ENCODE results near the gene JAZF1.

The JAZF1 gene

DNA sequence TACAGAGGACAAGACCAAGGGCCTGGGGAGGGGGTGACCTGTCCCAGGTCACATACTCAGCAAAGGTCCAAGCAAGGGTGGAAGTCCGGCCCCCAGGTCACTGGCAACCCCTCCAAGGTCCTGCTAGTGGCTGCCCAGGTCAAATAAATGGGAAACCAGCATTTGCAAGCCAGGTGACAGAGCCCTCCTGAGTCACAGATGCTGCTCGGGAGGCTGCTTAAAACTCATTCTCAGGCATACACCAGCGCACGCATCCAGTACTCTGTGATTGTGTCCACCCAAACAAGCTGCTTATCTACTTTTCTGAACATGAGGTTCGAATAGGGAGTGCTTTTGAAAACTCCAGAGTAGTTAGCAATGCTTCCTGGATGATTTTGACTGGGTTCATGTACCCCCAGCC lies 310.0 kb downstream of the JAZF1 start:
- H3K36me3 ChIP-seq: peaks cover 4% of the 10 kb centered on the region
- no peak for TF ChIP-seq CTCF (IDR thresholded peaks at IDR 0.05)

GRCh38 chr7:27869056-27869455 lies 311.5 kb downstream of the JAZF1 start:
- TF ChIP-seq CTCF (IDR thresholded peaks at IDR 0.05): no peak
- no peaks in the 10 kb centered on the region for H3K27me3 ChIP-seq

More for the DNA sequence above, 310.0 kb downstream of the JAZF1 start:
- Histone ChIP-seq H3K4me3 (ENCODE audit: low read depth in 1 of 2, low read length in 1 of 2) (no peak overlapping the region), H3K4me1 (ENCODE audit: control insufficient read depth in 1 of 2, insufficient read depth in 1 of 2, low read depth in 1 of 2, low read length in 1 of 2) (no peaks in the 10 kb centered on the region), H3K27ac (no peak overlapping the region), H3K9me3 (no peaks in the 10 kb centered on the region), H3K27me3 (no peaks in the 10 kb centered on the region)

DNA sequence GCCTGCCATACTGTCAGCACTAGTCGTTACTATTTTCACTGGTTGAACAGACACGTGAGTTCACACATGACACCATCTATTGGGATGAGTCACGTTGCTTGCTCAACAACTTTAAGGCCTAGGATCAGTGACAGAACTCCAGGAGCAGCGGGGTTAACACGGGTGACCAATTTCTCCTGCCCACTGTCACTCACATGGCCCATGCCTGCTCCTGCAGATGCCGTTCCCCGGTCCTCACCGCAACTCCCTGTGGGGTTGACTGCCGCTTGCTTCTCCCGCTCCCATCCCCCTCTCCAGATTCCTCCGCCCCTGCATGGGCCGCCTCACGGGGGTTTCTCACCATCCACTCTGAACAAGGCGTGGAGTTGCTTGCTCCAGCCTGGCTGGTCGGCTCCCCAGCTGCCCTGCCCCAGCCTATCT lies 312.5 kb downstream of the JAZF1 start:
- H3K36me3 ChIP-seq: peaks cover 4% of the 10 kb centered on the region
- H3K4me1 ChIP-seq (ENCODE audit: control insufficient read depth in 1 of 2, insufficient read depth in 1 of 2, low read depth in 1 of 2, low read length in 1 of 2): no peaks in the 10 kb centered on the region
- no peak overlapping the region for H3K27ac ChIP-seq
- H3K9me3 ChIP-seq: no peaks in the 10 kb centered on the region
- no peak for TF ChIP-seq CTCF (IDR thresholded peaks at IDR 0.05)
- no peaks in the 10 kb centered on the region for H3K27me3 ChIP-seq
- no peak overlapping the region for H3K4me3 ChIP-seq (ENCODE audit: low read depth in 1 of 2, low read length in 1 of 2)

More at GRCh38 chr7:27869056-27869455, 311.5 kb downstream of the JAZF1 start:
- Histone ChIP-seq H3K27ac (no peak overlapping the region), H3K36me3 (peaks cover 4% of the 10 kb centered on the region), H3K4me1 (ENCODE audit: control insufficient read depth in 1 of 2, insufficient read depth in 1 of 2, low read depth in 1 of 2, low read length in 1 of 2) (no peaks in the 10 kb centered on the region), H3K9me3 (no peaks in the 10 kb centered on the region), H3K4me3 (ENCODE audit: low read depth in 1 of 2, low read length in 1 of 2) (no peak overlapping the region)

DNA sequence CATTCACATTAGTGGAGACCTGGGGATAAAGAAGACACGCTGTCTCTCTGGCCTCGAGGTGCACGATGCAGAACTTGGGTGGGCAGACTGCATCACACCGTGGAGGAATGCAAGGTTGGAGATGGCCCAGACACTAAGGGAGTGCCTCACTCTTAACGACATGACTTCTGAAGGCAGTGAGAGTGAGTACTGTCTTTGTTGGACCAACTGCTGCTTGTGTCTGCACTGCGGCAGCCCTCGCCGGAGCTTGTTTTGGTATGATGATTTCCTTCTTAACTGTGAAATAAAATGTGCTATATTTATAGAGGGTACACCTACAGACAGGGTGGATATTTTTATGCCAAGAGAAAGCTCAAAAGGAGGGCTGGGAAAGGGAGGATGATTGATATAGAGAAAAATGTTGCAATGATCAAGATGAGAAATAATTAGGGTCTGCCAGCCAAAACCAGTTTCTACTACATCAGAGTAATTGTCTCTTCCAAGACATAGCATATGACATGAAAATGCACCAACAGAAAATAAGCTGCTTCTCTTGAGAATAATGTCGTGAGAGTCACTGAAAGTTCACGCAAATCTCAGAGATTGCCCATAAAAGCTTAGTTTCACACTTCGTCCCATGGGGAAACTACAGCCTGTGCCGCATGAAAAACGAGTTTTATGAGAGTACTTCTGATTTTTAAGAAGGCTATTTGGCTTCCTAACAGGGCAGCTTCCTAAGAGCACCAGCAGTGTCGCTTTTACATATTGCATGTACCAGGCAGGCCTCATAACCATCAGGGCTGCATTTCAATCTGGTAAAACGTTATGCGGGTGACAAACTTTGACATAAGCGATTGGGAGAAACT lies 313.5 kb downstream of the JAZF1 start:
- Histone ChIP-seq H3K4me3 (ENCODE audit: low read depth in 1 of 2, low read length in 1 of 2) (no peak overlapping the region), H3K9me3 (no peaks in the 10 kb centered on the region), H3K27ac (no peak overlapping the region), H3K4me1 (ENCODE audit: control insufficient read depth in 1 of 2, insufficient read depth in 1 of 2, low read depth in 1 of 2, low read length in 1 of 2) (no peaks in the 10 kb centered on the region), H3K27me3 (no peaks in the 10 kb centered on the region), H3K36me3 (peaks cover 4% of the 10 kb centered on the region)
- no peak for TF ChIP-seq CTCF (IDR thresholded peaks at IDR 0.05)

- TF ChIP-seq CTCF (IDR thresholded peaks at IDR 0.05): no peak
- H3K27me3 ChIP-seq: no peaks in the 10 kb centered on the region
- H3K36me3 ChIP-seq: peaks cover 4% of the 10 kb centered on the region
- H3K9me3 ChIP-seq: no peaks in the 10 kb centered on the region
- H3K4me3 ChIP-seq (ENCODE audit: low read depth in 1 of 2, low read length in 1 of 2): no peak overlapping the region
- no peak overlapping the region for H3K27ac ChIP-seq
- H3K4me1 ChIP-seq (ENCODE audit: control insufficient read depth in 1 of 2, insufficient read depth in 1 of 2, low read depth in 1 of 2, low read length in 1 of 2): no peaks in the 10 kb centered on the region
Measured at GRCh38 chr7:27866256-27866655, 314.3 kb downstream of the JAZF1 start.
